ENCODE results near the gene SPDL1. TPM values are rescaled to one million over a fixed set of nuclear protein-coding genes. Genes with fewer than 3 reads are reported as not detected.

SPDL1 gene
- total RNA-seq, 1 donor from 2014 or later: 10.8 TPM

GRCh38 chr5:169549453-169550100 lies 34.0 kb upstream of the SPDL1 start:
- Histone ChIP-seq H3K4me3 (ENCODE audit: low read depth, low read length) (no peak overlapping the region), H3K27me3 (ENCODE audit: control insufficient read depth, insufficient read depth, low read length) (peaks cover 3% of the 10 kb centered on the region), H3K36me3 (ENCODE audit: control insufficient read depth, insufficient read depth, low read length) (no peaks in the 10 kb centered on the region)
- DNase-seq (ENCODE audit: low read depth) (no peak), FAIRE-seq (no peak)
- no peak for TF ChIP-seq CTCF (IDR thresholded peaks at IDR 0.05; ENCODE audit: insufficient read depth, low read length, severe bottlenecking)

GRCh38 chr5:169550227-169550626 lies 33.3 kb upstream of the SPDL1 start:
- Histone ChIP-seq H3K27me3 (ENCODE audit: control insufficient read depth, insufficient read depth, low read length) (peaks cover 3% of the 10 kb centered on the region), H3K4me3 (ENCODE audit: low read depth, low read length) (no peak overlapping the region), H3K36me3 (ENCODE audit: control insufficient read depth, insufficient read depth, low read length) (no peaks in the 10 kb centered on the region)
- DNase-seq (ENCODE audit: low read depth) (no peak), FAIRE-seq (no peak)
- no peak for TF ChIP-seq CTCF (IDR thresholded peaks at IDR 0.05; ENCODE audit: insufficient read depth, low read length, severe bottlenecking)

- FAIRE-seq: no peak
- no peak for TF ChIP-seq CTCF (IDR thresholded peaks at IDR 0.05; ENCODE audit: insufficient read depth, low read length, severe bottlenecking)
These were observed 32.4 kb upstream of the SPDL1 start for GRCh38 chr5:169551146-169551545.

GRCh38 chr5:169551696-169552095 lies 31.9 kb upstream of the SPDL1 start:
- DNase-seq (ENCODE audit: low read depth) (no peak), FAIRE-seq (no peak)
- no peak for TF ChIP-seq CTCF (IDR thresholded peaks at IDR 0.05; ENCODE audit: insufficient read depth, low read length, severe bottlenecking)
- no peak overlapping the region for H3K4me3 ChIP-seq (ENCODE audit: low read depth, low read length)
- H3K27me3 ChIP-seq (ENCODE audit: control insufficient read depth, insufficient read depth, low read length): peaks cover 3% of the 10 kb centered on the region
- H3K36me3 ChIP-seq (ENCODE audit: control insufficient read depth, insufficient read depth, low read length): no peaks in the 10 kb centered on the region

More at GRCh38 chr5:169551146-169551545, 32.4 kb upstream of the SPDL1 start:
- DNase-seq (ENCODE audit: low read depth): no peak
- no peak overlapping the region for H3K4me3 ChIP-seq (ENCODE audit: low read depth, low read length)
- no peaks in the 10 kb centered on the region for H3K36me3 ChIP-seq (ENCODE audit: control insufficient read depth, insufficient read depth, low read length)
- H3K27me3 ChIP-seq (ENCODE audit: control insufficient read depth, insufficient read depth, low read length): peaks cover 3% of the 10 kb centered on the region

GRCh38 chr5:169554251-169554650 lies 29.3 kb upstream of the SPDL1 start:
- Histone ChIP-seq H3K27me3 (ENCODE audit: control insufficient read depth, insufficient read depth, low read length) (no peaks in the 10 kb centered on the region), H3K36me3 (ENCODE audit: control insufficient read depth, insufficient read depth, low read length) (no peaks in the 10 kb centered on the region), H3K4me3 (ENCODE audit: low read depth, low read length) (no peak overlapping the region)
- DNase-seq (ENCODE audit: low read depth) (no peak), FAIRE-seq (no peak)
- TF ChIP-seq CTCF (IDR thresholded peaks at IDR 0.05; ENCODE audit: insufficient read depth, low read length, severe bottlenecking): no peak

GRCh38 chr5:169557838-169558237 lies 25.7 kb upstream of the SPDL1 start:
- H3K27me3 ChIP-seq (ENCODE audit: control insufficient read depth, insufficient read depth, low read length): no peaks in the 10 kb centered on the region
- no peak for FAIRE-seq
- H3K4me3 ChIP-seq (ENCODE audit: low read depth, low read length): no peak overlapping the region
- no peak for DNase-seq (ENCODE audit: low read depth)
- no peak for TF ChIP-seq CTCF (IDR thresholded peaks at IDR 0.05; ENCODE audit: insufficient read depth, low read length, severe bottlenecking)
- H3K36me3 ChIP-seq (ENCODE audit: control insufficient read depth, insufficient read depth, low read length): no peaks in the 10 kb centered on the region

Measured in bronchial epithelial cell (primary cell).